GM21576 (cell line): ENCODE measurements around the gene RASSF4.

Experiments
- ATAC-seq: cut with Tn5 transposase; IDR thresholded peaks from one replicate; pipeline ENCODE4 v1.9.1; 2021; ENCODE audit warnings: mild to moderate bottlenecking, moderate library complexity; ENCODE audit not compliant: unreplicated experiment

RASSF4 gene

GRCh38 chr10:44986179-44986578 lies 26.6 kb downstream of the RASSF4 start:
- ATAC-seq: no peak

GRCh38 chr10:44986670-44987069 lies 27.1 kb downstream of the RASSF4 start:
- no peak for ATAC-seq

GRCh38 chr10:44988957-44989585 lies 29.5 kb downstream of the RASSF4 start:
- no peak for ATAC-seq

GRCh38 chr10:44989597-44990301 lies 30.1 kb downstream of the RASSF4 start:
- ATAC-seq: no peak

GRCh38 chr10:44990302-44990655 lies 30.7 kb downstream of the RASSF4 start:
- ATAC-seq: no peak

- ATAC-seq: no peak
Observed at GRCh38 chr10:44990965-44991364, 31.4 kb downstream of the RASSF4 start.

GRCh38 chr10:44991571-44991970 lies 32.0 kb downstream of the RASSF4 start:
- ATAC-seq: no peak

GRCh38 chr10:44992070-44992731 lies 32.6 kb downstream of the RASSF4 start:
- no peak for ATAC-seq

- ATAC-seq: no peak
Observed at GRCh38 chr10:44992732-44993225, 33.2 kb downstream of the RASSF4 start.

- ATAC-seq: no peak
Observed at GRCh38 chr10:44993226-44993921, 33.8 kb downstream of the RASSF4 start.

GRCh38 chr10:44993922-44994751 lies 34.5 kb downstream of the RASSF4 start:
- no peak for ATAC-seq

GRCh38 chr10:44994752-44995530 lies 35.3 kb downstream of the RASSF4 start:
- no peak for ATAC-seq

GRCh38 chr10:44995581-44995913 lies 35.9 kb downstream of the RASSF4 start:
- ATAC-seq: no peak

GRCh38 chr10:44995914-44996669 lies 36.5 kb downstream of the RASSF4 start:
- ATAC-seq: no peak

GRCh38 chr10:44997105-44997748 lies 37.6 kb downstream of the RASSF4 start:
- no peak for ATAC-seq

- no peak for ATAC-seq
Observed at GRCh38 chr10:44998146-44998631, 38.6 kb downstream of the RASSF4 start.

- no peak for ATAC-seq
Observed at GRCh38 chr10:45000138-45000751, 40.6 kb downstream of the RASSF4 start.

GRCh38 chr10:45000752-45001380 lies 41.3 kb downstream of the RASSF4 start, which contains the start of gene ZNF22:
Gene ZNF22, plus strand, starts transcription at chr10:45000923. Its CDS starts 2,446 bp downstream, at chr10:45003369.
- ATAC-seq: peak; percentile 70
